Neural cell (in vitro differentiated cells): ENCODE results near the gene CUEDC1.

Experiments used
- TF ChIP-seq, protein P1 (sequence below): fragments of 450-650 bp; IDR thresholded peaks from 2 replicates; pipeline ENCODE4 v1.5.1; 2014; ENCODE audit warnings: antibody characterized with exemption, mild to moderate bottlenecking, moderate library complexity; ENCODE audit not compliant: poor library complexity, severe bottlenecking
- TF ChIP-seq, protein P2 (sequence below): IDR thresholded peaks from 2 replicates; pipeline ENCODE4 v1.6.1; 2012; ENCODE audit warnings: borderline replicate concordance

DNA sequence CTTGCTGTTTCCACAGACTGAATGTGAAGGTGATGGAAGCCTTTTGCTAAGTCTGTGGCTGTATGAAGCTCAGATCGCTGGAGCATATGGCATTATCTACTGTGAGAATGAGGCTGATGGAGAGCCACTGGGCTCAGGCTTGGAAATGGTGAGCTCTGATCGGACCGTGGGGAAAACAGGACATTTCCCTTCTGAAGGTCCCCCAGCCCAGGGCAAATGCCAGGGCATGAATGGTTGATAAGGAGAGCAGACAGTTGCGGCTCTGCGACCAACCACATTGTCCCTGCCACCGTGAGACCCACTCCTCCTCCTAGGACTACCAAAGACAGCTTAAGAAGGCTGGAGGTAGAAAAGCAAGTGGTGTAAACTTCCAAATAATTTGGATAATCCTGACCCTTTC is 4.7 kb upstream of the CUEDC1 start:
- TF ChIP-seq, protein P1, sequence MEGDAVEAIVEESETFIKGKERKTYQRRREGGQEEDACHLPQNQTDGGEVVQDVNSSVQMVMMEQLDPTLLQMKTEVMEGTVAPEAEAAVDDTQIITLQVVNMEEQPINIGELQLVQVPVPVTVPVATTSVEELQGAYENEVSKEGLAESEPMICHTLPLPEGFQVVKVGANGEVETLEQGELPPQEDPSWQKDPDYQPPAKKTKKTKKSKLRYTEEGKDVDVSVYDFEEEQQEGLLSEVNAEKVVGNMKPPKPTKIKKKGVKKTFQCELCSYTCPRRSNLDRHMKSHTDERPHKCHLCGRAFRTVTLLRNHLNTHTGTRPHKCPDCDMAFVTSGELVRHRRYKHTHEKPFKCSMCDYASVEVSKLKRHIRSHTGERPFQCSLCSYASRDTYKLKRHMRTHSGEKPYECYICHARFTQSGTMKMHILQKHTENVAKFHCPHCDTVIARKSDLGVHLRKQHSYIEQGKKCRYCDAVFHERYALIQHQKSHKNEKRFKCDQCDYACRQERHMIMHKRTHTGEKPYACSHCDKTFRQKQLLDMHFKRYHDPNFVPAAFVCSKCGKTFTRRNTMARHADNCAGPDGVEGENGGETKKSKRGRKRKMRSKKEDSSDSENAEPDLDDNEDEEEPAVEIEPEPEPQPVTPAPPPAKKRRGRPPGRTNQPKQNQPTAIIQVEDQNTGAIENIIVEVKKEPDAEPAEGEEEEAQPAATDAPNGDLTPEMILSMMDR: no peak
- TF ChIP-seq, protein P2, sequence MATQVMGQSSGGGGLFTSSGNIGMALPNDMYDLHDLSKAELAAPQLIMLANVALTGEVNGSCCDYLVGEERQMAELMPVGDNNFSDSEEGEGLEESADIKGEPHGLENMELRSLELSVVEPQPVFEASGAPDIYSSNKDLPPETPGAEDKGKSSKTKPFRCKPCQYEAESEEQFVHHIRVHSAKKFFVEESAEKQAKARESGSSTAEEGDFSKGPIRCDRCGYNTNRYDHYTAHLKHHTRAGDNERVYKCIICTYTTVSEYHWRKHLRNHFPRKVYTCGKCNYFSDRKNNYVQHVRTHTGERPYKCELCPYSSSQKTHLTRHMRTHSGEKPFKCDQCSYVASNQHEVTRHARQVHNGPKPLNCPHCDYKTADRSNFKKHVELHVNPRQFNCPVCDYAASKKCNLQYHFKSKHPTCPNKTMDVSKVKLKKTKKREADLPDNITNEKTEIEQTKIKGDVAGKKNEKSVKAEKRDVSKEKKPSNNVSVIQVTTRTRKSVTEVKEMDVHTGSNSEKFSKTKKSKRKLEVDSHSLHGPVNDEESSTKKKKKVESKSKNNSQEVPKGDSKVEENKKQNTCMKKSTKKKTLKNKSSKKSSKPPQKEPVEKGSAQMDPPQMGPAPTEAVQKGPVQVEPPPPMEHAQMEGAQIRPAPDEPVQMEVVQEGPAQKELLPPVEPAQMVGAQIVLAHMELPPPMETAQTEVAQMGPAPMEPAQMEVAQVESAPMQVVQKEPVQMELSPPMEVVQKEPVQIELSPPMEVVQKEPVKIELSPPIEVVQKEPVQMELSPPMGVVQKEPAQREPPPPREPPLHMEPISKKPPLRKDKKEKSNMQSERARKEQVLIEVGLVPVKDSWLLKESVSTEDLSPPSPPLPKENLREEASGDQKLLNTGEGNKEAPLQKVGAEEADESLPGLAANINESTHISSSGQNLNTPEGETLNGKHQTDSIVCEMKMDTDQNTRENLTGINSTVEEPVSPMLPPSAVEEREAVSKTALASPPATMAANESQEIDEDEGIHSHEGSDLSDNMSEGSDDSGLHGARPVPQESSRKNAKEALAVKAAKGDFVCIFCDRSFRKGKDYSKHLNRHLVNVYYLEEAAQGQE: no peak
